ENCODE data around the gene ID3. TPM values are rescaled to one million over a fixed set of nuclear protein-coding genes. Genes with fewer than 3 reads are reported as not detected.
"Not testable (repeated sequence)": the region's sequence is repeated elsewhere in the genome, so short reads cannot be mapped to it uniquely, and the experiment has no call there.

The ID3 gene
- total RNA-seq, 1 experiment from 2014 or later = 400 TPM

GRCh38 chr1:23593556-23594148 is 34.4 kb upstream of the ID3 start:
- Histone ChIP-seq H3K4me1 (replicated peaks) (peaks cover 8% of the 10 kb centered on the region; the same call in 1 of the 2 replicates), H3K27ac (no peak overlapping the region), H3K9me3 (replicated peaks) (no peaks in the 10 kb centered on the region), H3K27me3 (replicated peaks) (no peaks in the 10 kb centered on the region), H3K4me3 (no peak overlapping the region), H3K36me3 (no peaks in the 10 kb centered on the region)
- DNase-seq (ENCODE audit: low read depth in 1 of 2, low spot score in 2 of 2) = no peak

GRCh38 chr1:23593042-23593521 is 33.8 kb upstream of the ID3 start:
- Histone ChIP-seq H3K4me3 (no peak overlapping the region), H3K9me3 (replicated peaks) (no peaks in the 10 kb centered on the region), H3K36me3 (no peaks in the 10 kb centered on the region), H3K4me1 (replicated peaks) (peaks cover 8% of the 10 kb centered on the region; the same call in 1 of the 2 replicates), H3K27me3 (replicated peaks) (no peaks in the 10 kb centered on the region), H3K27ac (no peak overlapping the region)
- no peak for DNase-seq (ENCODE audit: low read depth in 1 of 2, low spot score in 2 of 2)

DNA sequence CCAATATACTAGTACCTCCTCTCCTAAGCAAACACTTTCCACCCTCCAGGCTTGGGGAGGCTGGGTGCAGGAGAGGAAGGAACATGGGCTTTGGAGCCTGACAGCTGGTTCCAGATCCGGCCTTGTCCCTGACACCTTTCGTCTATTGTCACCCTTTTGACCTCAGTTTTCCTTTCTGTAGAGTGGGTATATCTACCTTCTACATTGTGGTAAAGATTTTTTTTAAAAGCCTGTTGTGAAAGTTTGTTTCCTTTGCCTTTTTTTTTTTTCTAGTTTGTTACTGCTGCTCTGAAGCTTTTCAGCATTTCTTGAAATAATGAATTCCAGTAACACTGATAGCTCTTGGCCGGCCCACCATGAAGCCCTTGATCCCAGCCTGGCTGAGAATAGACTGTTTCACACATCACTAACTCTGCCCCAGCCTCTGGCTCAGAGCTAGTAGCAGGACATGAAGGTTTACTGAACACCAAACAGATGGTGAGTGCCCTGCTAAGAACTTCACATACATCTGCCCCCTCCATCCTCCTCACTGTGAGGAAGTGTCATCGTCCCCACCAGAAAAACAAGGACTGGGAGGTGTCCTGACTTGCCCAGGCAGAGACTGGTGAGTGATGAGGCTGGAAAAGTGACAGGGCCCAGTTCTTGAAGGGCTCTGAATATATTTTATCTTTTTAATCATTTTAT is 33.0 kb upstream of the ID3 start:
- Histone ChIP-seq H3K4me1 (replicated peaks) (peaks cover 5% of the 10 kb centered on the region; the same call in 1 of the 2 replicates), H3K36me3 (no peaks in the 10 kb centered on the region), H3K27me3 (replicated peaks) (no peaks in the 10 kb centered on the region), H3K9me3 (replicated peaks) (no peaks in the 10 kb centered on the region), H3K27ac (no peak overlapping the region), H3K4me3 (no peak overlapping the region)
- no peak for DNase-seq (ENCODE audit: low read depth in 1 of 2, low spot score in 2 of 2)

DNA sequence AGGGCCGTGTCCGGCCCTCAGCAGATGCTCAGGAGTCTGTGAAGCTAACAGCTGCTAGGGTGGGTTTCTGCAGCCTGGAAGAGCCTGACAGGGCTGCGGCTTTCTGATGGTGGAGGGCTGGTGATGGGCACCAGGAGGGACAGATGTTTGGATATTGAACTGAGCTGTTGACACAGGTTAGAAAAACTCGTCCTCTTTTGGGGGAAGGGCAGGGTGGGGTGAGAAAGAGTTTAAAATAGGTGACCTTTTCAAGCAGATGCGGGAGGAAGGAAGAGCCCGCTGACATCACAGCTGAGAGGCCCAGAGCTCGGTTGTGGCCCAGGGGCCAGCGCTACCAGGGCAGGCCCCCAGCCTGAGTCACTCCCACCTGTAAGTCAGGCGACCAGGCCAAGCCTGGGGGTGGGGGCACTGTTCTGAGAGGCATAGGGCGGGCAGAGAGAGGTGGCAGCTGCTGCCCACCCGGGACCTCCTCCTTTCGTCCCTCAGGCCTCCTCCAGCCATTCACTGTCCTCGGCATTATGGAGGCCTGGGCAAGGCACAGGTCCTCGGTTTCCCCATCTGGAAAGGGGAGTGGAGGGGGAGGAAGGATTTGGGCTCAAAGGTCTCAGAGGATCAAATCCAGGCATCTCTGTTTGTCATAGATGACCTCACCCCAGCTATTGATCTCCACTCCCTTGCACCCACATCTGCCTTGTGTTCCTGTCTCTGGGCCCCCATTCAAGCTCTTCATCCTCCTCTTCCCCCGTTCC is 32.3 kb upstream of the ID3 start:
- no peaks in the 10 kb centered on the region for H3K4me1 ChIP-seq (replicated peaks)
- H3K9me3 ChIP-seq (replicated peaks) = no peaks in the 10 kb centered on the region
- no peak for DNase-seq (ENCODE audit: low read depth in 1 of 2, low spot score in 2 of 2)
- no peak overlapping the region for H3K27ac ChIP-seq
- no peaks in the 10 kb centered on the region for H3K27me3 ChIP-seq (replicated peaks)
- no peaks in the 10 kb centered on the region for H3K36me3 ChIP-seq
- no peak overlapping the region for H3K4me3 ChIP-seq

- H3K27me3 ChIP-seq (replicated peaks) = no peaks in the 10 kb centered on the region
- no peaks in the 10 kb centered on the region for H3K36me3 ChIP-seq
- no peak for DNase-seq (ENCODE audit: low read depth in 1 of 2, low spot score in 2 of 2)
- no peaks in the 10 kb centered on the region for H3K9me3 ChIP-seq (replicated peaks)
- no peak overlapping the region for H3K4me3 ChIP-seq
- no peak overlapping the region for H3K27ac ChIP-seq
- H3K4me1 ChIP-seq (replicated peaks) = peaks cover 11% of the 10 kb centered on the region
These were observed 30.9 kb upstream of the ID3 start for GRCh38 chr1:23590058-23590783.

DNA sequence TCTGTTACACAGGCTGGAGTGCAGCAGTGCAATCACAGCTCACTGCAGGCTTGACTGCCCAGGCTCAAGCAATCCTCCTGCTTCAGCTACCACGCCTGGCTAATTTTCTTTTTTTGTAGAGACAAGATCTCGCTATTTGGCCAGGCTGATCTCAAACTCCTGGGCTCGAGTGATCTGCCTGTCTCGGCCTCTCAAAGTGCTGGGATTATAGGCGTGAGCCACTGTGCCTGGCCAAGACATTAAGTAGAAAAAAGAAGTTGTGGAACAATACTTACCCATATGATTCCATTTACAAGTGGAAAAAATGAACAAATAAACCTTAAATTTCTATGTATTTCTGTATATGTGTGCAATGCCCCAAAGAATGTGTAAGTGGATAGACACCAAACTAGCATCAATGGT is 30.3 kb upstream of the ID3 start:
- no peak overlapping the region for H3K4me3 ChIP-seq
- H3K36me3 ChIP-seq = no peaks in the 10 kb centered on the region
- no peak overlapping the region for H3K27ac ChIP-seq
- no peak for DNase-seq (ENCODE audit: low read depth in 1 of 2, low spot score in 2 of 2)
- no peaks in the 10 kb centered on the region for H3K27me3 ChIP-seq (replicated peaks)
- H3K9me3 ChIP-seq (replicated peaks) = no peaks in the 10 kb centered on the region
- peaks cover 13% of the 10 kb centered on the region for H3K4me1 ChIP-seq (replicated peaks)

DNA sequence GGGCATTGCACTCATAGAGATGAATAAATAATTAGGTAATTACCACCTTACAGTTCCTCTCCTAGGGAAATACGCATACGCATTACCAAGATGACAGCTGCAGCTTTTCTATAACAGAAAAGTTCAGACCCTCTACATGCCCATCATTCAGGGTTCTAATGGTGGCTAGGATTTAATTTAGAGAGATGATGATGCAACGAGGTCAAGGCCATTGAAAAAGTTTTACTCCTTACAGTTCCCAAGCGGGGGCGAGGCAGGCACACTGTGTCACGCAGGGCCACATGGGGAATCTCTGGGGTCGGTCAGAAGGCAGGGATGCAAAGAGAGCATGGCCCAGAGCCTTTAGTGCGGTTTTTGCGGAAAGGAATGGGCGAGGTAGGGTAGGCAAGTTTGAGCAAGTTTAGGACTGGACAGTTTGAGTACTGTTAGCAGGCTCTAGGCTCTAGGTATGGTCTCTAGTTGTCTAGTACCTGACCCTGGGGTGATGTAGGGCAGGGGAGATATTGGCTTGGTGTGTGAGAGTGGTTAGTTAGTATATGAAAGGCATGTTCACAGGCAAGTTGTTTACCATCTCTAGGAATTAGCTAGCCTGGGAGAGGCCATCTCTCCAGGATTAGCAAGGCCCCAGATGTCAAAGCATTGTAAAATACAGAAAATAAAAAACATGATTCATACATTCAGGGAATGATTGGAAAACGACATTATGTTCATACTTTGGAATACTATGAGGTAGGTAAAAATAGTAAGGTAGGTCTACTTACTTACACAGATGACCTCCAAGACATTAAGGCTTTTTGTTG is 29.6 kb upstream of the ID3 start:
- Histone ChIP-seq H3K9me3 (replicated peaks) (no peaks in the 10 kb centered on the region), H3K27ac (no peak overlapping the region), H3K27me3 (replicated peaks) (no peaks in the 10 kb centered on the region), H3K4me1 (replicated peaks) (peaks cover 13% of the 10 kb centered on the region), H3K36me3 (no peaks in the 10 kb centered on the region), H3K4me3 (no peak overlapping the region)
- DNase-seq (ENCODE audit: low read depth in 1 of 2, low spot score in 2 of 2) = no peak

- Histone ChIP-seq H3K36me3 (no peaks in the 10 kb centered on the region), H3K4me1 (replicated peaks) (peaks cover 13% of the 10 kb centered on the region), H3K27ac (peak overlapping the region; percentile 33; the same call in 1 of the 2 replicates), H3K4me3 (no peak overlapping the region), H3K9me3 (replicated peaks) (no peaks in the 10 kb centered on the region), H3K27me3 (replicated peaks) (no peaks in the 10 kb centered on the region)
- peak; percentile 61 to 67 for DNase-seq (ENCODE audit: low read depth in 1 of 2, low spot score in 2 of 2)
These were observed 26.2 kb upstream of the ID3 start for GRCh38 chr1:23585321-23586022.

DNA sequence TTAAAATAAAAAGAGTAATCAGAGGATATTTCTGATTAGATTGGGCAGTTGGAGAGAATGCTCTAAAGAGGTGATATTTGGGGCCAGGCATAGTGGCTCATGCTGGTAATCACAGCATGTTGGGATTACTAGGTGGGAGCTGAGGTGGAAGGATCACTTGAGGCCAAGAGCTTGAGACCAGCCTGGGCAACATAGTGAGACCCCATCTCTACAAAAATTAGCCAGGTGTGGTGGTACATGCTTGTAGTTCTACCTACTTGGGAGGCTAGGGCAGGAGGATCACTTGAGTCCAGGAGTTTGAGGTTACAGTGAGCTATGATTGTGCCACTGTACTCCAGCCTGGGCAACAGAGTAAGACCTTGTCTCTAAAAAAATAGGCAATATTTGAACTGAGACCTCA is 24.4 kb upstream of the ID3 start:
- H3K4me3 ChIP-seq, H3K27ac ChIP-seq: not testable (repeated sequence)

GRCh38 chr1:23582820-23583219 is 23.5 kb upstream of the ID3 start:
- no peak for DNase-seq (ENCODE audit: low read depth in 1 of 2, low spot score in 2 of 2)
- H3K27ac ChIP-seq = no peak overlapping the region
- H3K36me3 ChIP-seq = no peaks in the 10 kb centered on the region
- peaks cover 27% of the 10 kb centered on the region for H3K4me1 ChIP-seq (replicated peaks)
- no peak overlapping the region for H3K4me3 ChIP-seq
- no peaks in the 10 kb centered on the region for H3K27me3 ChIP-seq (replicated peaks)
- no peaks in the 10 kb centered on the region for H3K9me3 ChIP-seq (replicated peaks)

More for the DNA sequence above, 24.4 kb upstream of the ID3 start:
- not testable (repeated sequence) for H3K9me3 ChIP-seq (replicated peaks); DNase-seq (ENCODE audit: low read depth in 1 of 2, low spot score in 2 of 2); H3K36me3 ChIP-seq; H3K27me3 ChIP-seq (replicated peaks)
- peaks cover 18% of the 10 kb centered on the region for H3K4me1 ChIP-seq (replicated peaks)

DNA sequence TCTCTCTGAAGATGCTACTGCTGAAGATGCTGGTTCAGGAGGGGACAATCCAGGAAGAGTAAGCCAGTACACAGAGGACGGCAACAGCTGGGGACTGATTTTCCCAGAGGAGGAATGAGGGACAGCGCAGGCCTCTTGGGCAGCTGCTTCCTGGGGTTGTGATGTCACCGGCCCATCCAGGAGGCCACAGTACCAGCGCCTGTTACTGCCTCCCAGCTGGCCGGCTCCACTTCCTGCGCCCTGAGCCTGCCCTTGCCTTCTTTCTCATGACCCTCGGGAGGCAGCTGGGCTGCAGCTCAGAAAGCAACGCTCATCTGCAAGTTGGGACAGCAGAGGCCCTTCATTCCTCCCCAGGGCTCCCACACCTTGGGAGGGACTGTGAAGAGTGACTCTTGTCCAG is 21.9 kb upstream of the ID3 start:
- no peaks in the 10 kb centered on the region for H3K9me3 ChIP-seq (replicated peaks)
- no peaks in the 10 kb centered on the region for H3K36me3 ChIP-seq
- H3K4me1 ChIP-seq (replicated peaks) = peaks cover 40% of the 10 kb centered on the region
- DNase-seq (ENCODE audit: low read depth in 1 of 2, low spot score in 2 of 2) = no peak
- H3K4me3 ChIP-seq = no peak overlapping the region
- H3K27ac ChIP-seq = no peak overlapping the region
- H3K27me3 ChIP-seq (replicated peaks) = no peaks in the 10 kb centered on the region

GRCh38 chr1:23578997-23579363 is 19.7 kb upstream of the ID3 start:
- Histone ChIP-seq H3K27me3 (replicated peaks) (no peaks in the 10 kb centered on the region), H3K4me3 (no peak overlapping the region), H3K27ac (0 out of 2 replicates have a peak overlapping the region, but pooled peaks have one; percentile 79), H3K36me3 (no peaks in the 10 kb centered on the region), H3K4me1 (replicated peaks) (peaks cover 42% of the 10 kb centered on the region), H3K9me3 (replicated peaks) (no peaks in the 10 kb centered on the region)
- DNase-seq (ENCODE audit: low read depth in 1 of 2, low spot score in 2 of 2) = no peak
